ENCODE measurements around the gene SLC7A10.

Gene SLC7A10

DNA sequence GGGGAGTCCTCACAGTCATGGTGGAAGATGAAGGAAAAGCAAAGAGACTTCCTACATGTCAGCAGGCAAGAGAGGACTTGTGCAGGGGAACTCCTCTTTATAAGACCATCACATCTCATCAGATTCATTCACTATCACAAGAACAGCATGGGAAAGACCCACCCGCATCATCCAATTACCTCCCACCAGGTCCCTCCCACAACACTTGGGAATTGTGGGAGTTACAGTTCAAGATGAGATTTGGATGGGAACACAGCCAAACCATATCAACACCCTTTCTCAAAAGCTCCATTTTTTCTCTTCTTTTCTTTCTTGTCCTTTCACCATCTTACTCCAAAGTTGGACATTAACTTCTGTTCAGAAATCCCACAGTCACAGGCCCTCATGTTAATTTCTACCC is 36.2 kb downstream of the SLC7A10 start:
- TF ChIP-seq EZH2phosphoT487 (IDR thresholded peaks at IDR 0.05; ENCODE audit: borderline replicate concordance, low read length), result no peak
- TF ChIP-seq, protein P1, sequence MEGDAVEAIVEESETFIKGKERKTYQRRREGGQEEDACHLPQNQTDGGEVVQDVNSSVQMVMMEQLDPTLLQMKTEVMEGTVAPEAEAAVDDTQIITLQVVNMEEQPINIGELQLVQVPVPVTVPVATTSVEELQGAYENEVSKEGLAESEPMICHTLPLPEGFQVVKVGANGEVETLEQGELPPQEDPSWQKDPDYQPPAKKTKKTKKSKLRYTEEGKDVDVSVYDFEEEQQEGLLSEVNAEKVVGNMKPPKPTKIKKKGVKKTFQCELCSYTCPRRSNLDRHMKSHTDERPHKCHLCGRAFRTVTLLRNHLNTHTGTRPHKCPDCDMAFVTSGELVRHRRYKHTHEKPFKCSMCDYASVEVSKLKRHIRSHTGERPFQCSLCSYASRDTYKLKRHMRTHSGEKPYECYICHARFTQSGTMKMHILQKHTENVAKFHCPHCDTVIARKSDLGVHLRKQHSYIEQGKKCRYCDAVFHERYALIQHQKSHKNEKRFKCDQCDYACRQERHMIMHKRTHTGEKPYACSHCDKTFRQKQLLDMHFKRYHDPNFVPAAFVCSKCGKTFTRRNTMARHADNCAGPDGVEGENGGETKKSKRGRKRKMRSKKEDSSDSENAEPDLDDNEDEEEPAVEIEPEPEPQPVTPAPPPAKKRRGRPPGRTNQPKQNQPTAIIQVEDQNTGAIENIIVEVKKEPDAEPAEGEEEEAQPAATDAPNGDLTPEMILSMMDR (IDR thresholded peaks at IDR 0.05; ENCODE audit: low read depth, low read length, poor library complexity, severe bottlenecking), result no peak
- Histone ChIP-seq H4K20me1 (ENCODE audit: control insufficient read depth, insufficient read depth, low read depth, low read length) (no peaks in the 10 kb centered on the region), H3K4me3 (ENCODE audit: low read length) (no peak overlapping the region), H3F3A (ENCODE audit: control insufficient read depth, insufficient read depth) (no peaks in the 10 kb centered on the region), H3K27me3 (ENCODE audit: control insufficient read depth, low read length) (no peaks in the 10 kb centered on the region), H3K4me2 (ENCODE audit: low read length) (no peak overlapping the region), H3K36me3 (ENCODE audit: control insufficient read depth, low read length) (no peaks in the 10 kb centered on the region), H3K27ac (ENCODE audit: low read depth, low read length) (no peak overlapping the region), H3K79me2 (ENCODE audit: control insufficient read depth, low read length) (no peaks in the 10 kb centered on the region), H3K9me2 (replicated peaks; ENCODE audit: control insufficient read depth, low read length) (no peaks in the 10 kb centered on the region), H3K4me1 (ENCODE audit: control insufficient read depth, low read length) (no peaks in the 10 kb centered on the region), H3K9me3 (ENCODE audit: control insufficient read depth, insufficient read depth, low read length) (no peaks in the 10 kb centered on the region)

DNA sequence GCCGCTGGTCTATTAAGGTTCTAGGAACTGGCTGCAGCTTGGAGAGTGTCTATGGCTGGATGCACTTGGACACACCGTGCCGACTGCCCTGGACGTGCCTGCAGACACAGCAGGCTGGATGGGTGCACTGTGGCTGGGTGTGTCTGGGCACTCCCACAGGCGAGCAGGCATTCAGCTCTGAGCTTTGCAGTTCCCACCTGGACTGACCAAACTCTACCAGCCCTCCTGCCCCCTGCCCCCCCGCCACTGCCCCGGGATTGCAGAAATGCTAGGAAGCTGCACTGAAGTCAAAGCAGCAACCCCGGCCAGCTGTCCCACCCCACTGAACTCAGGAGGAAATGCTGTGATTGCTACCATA is 38.5 kb downstream of the SLC7A10 start:
- no peaks in the 10 kb centered on the region for H3K36me3 ChIP-seq (ENCODE audit: control insufficient read depth, low read length)
- H3K27me3 ChIP-seq (ENCODE audit: control insufficient read depth, low read length), result no peaks in the 10 kb centered on the region
- H3K9me2 ChIP-seq (replicated peaks; ENCODE audit: control insufficient read depth, low read length), result no peaks in the 10 kb centered on the region
- no peaks in the 10 kb centered on the region for H4K20me1 ChIP-seq (ENCODE audit: control insufficient read depth, insufficient read depth, low read depth, low read length)
- no peaks in the 10 kb centered on the region for H3F3A ChIP-seq (ENCODE audit: control insufficient read depth, insufficient read depth)
- H3K4me3 ChIP-seq (ENCODE audit: low read length), result no peak overlapping the region
- H3K9me3 ChIP-seq (ENCODE audit: control insufficient read depth, insufficient read depth, low read length), result no peaks in the 10 kb centered on the region
- no peak overlapping the region for H3K4me2 ChIP-seq (ENCODE audit: low read length)
- no peak overlapping the region for H3K27ac ChIP-seq (ENCODE audit: low read depth, low read length)
- no peaks in the 10 kb centered on the region for H3K4me1 ChIP-seq (ENCODE audit: control insufficient read depth, low read length)
- TF ChIP-seq EZH2phosphoT487 (IDR thresholded peaks at IDR 0.05; ENCODE audit: borderline replicate concordance, low read length), result no peak
- TF ChIP-seq, protein P1 (IDR thresholded peaks at IDR 0.05; ENCODE audit: low read depth, low read length, poor library complexity, severe bottlenecking), result no peak
- H3K79me2 ChIP-seq (ENCODE audit: control insufficient read depth, low read length), result no peaks in the 10 kb centered on the region

DNA sequence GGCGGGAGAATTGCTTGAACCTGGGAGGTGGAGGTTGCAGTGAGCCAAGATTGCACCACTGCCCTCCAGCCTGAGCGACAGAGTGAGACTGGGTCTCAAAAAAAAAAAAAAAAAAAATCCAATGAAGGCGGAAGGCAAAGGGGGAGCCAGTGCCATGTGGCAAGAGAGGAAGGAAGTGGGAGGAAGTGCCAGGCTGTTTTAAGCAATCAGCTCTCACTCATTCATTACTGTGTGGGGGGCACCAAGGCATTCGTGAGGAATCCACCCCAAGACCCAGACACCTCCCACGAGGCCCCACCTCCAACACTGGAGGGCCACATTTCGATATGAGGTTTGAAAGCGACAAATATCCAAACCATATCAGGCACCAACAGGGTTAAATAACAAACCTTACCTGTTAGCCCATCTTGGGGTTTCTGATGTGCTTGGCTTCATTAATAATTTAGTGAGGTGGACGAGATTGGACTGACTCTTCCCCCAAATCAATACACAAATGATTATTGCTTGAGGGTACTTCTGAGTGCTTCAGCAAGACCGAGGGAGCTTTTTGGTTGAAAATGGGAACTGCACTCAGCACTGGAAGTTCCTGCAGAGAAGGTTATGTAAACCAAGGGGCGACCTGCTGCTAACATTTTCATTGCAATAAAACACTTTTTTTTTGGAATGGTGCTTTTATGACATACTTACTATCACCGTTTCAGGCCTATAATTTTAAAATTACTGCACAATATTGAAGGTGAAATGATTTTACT is 39.0 kb downstream of the SLC7A10 start:
- no peak overlapping the region for H3K27ac ChIP-seq (ENCODE audit: low read depth, low read length)
- no peaks in the 10 kb centered on the region for H3K27me3 ChIP-seq (ENCODE audit: control insufficient read depth, low read length)
- TF ChIP-seq, protein P1 (IDR thresholded peaks at IDR 0.05; ENCODE audit: low read depth, low read length, poor library complexity, severe bottlenecking), result no peak
- no peak for TF ChIP-seq EZH2phosphoT487 (IDR thresholded peaks at IDR 0.05; ENCODE audit: borderline replicate concordance, low read length)
- H3K9me2 ChIP-seq (replicated peaks; ENCODE audit: control insufficient read depth, low read length), result no peaks in the 10 kb centered on the region
- no peaks in the 10 kb centered on the region for H3K4me1 ChIP-seq (ENCODE audit: control insufficient read depth, low read length)
- no peaks in the 10 kb centered on the region for H4K20me1 ChIP-seq (ENCODE audit: control insufficient read depth, insufficient read depth, low read depth, low read length)
- H3K4me2 ChIP-seq (ENCODE audit: low read length), result no peak overlapping the region
- no peaks in the 10 kb centered on the region for H3F3A ChIP-seq (ENCODE audit: control insufficient read depth, insufficient read depth)
- H3K36me3 ChIP-seq (ENCODE audit: control insufficient read depth, low read length), result no peaks in the 10 kb centered on the region
- no peak overlapping the region for H3K4me3 ChIP-seq (ENCODE audit: low read length)
- no peaks in the 10 kb centered on the region for H3K79me2 ChIP-seq (ENCODE audit: control insufficient read depth, low read length)
- no peaks in the 10 kb centered on the region for H3K9me3 ChIP-seq (ENCODE audit: control insufficient read depth, insufficient read depth, low read length)
